K562 (cell line): ENCODE measurements around the gene RALB. TPM values are rescaled to one million over a fixed set of nuclear protein-coding genes. Genes with fewer than 3 reads are reported as not detected.

ENCODE experiments used
- ATAC-seq: fragments of 200-7000 bp; cut with Tn5 transposase; 3 replicates; pipeline ENCODE4 v1.9.1; 2020; ENCODE audit warnings: moderate library complexity
- BruUV-seq: library from RNA; stranded (reverse); fragments of 400-500 nt; replicated peaks from 2 replicates; lab custom pipeline; 2021; lab: Mats Ljungman, UMichigan
- CTCF ChIA-PET: fragments of 300-600 bp; formaldehyde crosslinking; extraction: SDS; loops from one replicate; lab custom pipeline; 2021; ENCODE audit warnings: low intra/inter-chr PET ratio; lab: Yijun Ruan, JAX
- POLR2A ChIA-PET: fragments of 300-600, 350-650 bp; sonication (Branson Sonifier 250); formaldehyde crosslinking; extraction: SDS; loops from one replicate; lab custom pipeline; 2021; ENCODE audit warnings: antibody characterized with exemption, inconsistent platforms; lab: Yijun Ruan, JAX
- DNase-seq, 4 experiments: peaks; one replicate each; pipeline versions ENCODE4 v3.0.0 to v3.0.0-alpha.2; 2011 to 2018; ENCODE audit warnings: low spot score in 3 of 4, mixed read lengths in 3 of 4; ENCODE audit errors: extremely low read depth in 1 of 4
- FAIRE-seq: peaks from 2 replicates; lab custom pipeline; 2011; peaks lifted over from hg19 to GRCh38; lab: Jason Lieb, UNC
- H2AFZ ChIP-seq: 2 replicates; pipeline ENCODE4 v1.6.0; 2011; ENCODE audit warnings: low read depth, low read length, control low read depth, inconsistent platforms
- H3K27ac ChIP-seq: fragments of 200-600 bp; 3 replicates; pipeline ENCODE4 v1.8.0; 2011; ENCODE audit warnings: low read depth, mild to moderate bottlenecking, control low read depth, inconsistent platforms, low read length, moderate library complexity, mixed read lengths; ENCODE audit errors: extremely low read depth
- H3K27me3 ChIP-seq, 2 experiments: fragments of 300-600 bp in 1 of 2; 2 replicates in 1 of 2; 3 replicates in 1 of 2; pipeline versions ENCODE4 v1.6.0 to v1.8.0; 2011; ENCODE audit warnings: inconsistent platforms in 2 of 2, low read length in 2 of 2, mild to moderate bottlenecking in 1 of 2, mixed read lengths in 1 of 2, moderate library complexity in 1 of 2; ENCODE audit not compliant: control insufficient read depth in 2 of 2, insufficient read depth in 2 of 2
- H3K36me3 ChIP-seq: fragments of 300-600 bp; 3 replicates; pipeline ENCODE4 v1.8.0; 2011; ENCODE audit warnings: mild to moderate bottlenecking, low read length, inconsistent platforms; ENCODE audit not compliant: control insufficient read depth, insufficient read depth
- H3K4me1 ChIP-seq, 2 experiments: fragments of 200-600 bp in 1 of 2; replicated peaks in 1 of 2; 2 replicates in 1 of 2; 3 replicates in 1 of 2; pipeline versions ENCODE4 v1.5.1 to v1.8.0; 2011; ENCODE audit warnings: inconsistent platforms in 2 of 2, low read length in 2 of 2, mild to moderate bottlenecking in 1 of 2, mixed read lengths in 1 of 2, moderate library complexity in 1 of 2; ENCODE audit not compliant: control insufficient read depth in 2 of 2, insufficient read depth in 2 of 2
- H3K4me2 ChIP-seq: 2 replicates; pipeline ENCODE4 v1.6.1; 2011; ENCODE audit warnings: low read length, control low read depth, inconsistent platforms, mixed read lengths; ENCODE audit not compliant: insufficient read depth
- H3K4me3 ChIP-seq: fragments of 200-600 bp; sonication (generic), shearing (Covaris generic); 2 replicates; pipeline ENCODE4 v1.5.1; 2016; ENCODE audit warnings: control low read depth, inconsistent platforms
- H3K79me2 ChIP-seq: fragments of 200-600 bp; 3 replicates; pipeline ENCODE4 v1.8.0; 2011; ENCODE audit warnings: low read length, inconsistent platforms; ENCODE audit not compliant: control insufficient read depth, insufficient read depth
- H3K9ac ChIP-seq, 2 experiments: 2 replicates each; pipeline versions ENCODE4 v1.6.0 to v1.6.1; 2011; ENCODE audit warnings: low read depth in 2 of 2, low read length in 2 of 2, control low read depth in 1 of 2, inconsistent platforms in 1 of 2, mild to moderate bottlenecking in 1 of 2, mixed read lengths in 1 of 2; ENCODE audit not compliant: insufficient read depth in 1 of 2
- H3K9me1 ChIP-seq: one replicate; pipeline ENCODE4 v1.6.0; 2011; ENCODE audit warnings: inconsistent platforms, mild to moderate bottlenecking, low read length, moderate library complexity; ENCODE audit not compliant: control insufficient read depth, insufficient read depth
- H3K9me3 ChIP-seq: replicated peaks from 2 replicates; pipeline ENCODE4 v1.5.1; 2011; ENCODE audit warnings: low read depth, low read length, inconsistent platforms; ENCODE audit not compliant: control insufficient read depth, insufficient read depth
- H4K20me1 ChIP-seq: replicated peaks from 2 replicates; pipeline ENCODE4 v1.6.1; 2011; ENCODE audit warnings: low read length, inconsistent platforms, mixed read lengths; ENCODE audit not compliant: control insufficient read depth, insufficient read depth
- ELF2 ChIP-seq: fragments of 250-450 bp; sonication (Bioruptor Pico); IDR thresholded peaks from 2 replicates; pipeline ENCODE4 v1.5.0; 2021; ENCODE audit warnings: mild to moderate bottlenecking
- HNRNPH1 ChIP-seq: fragments of 200-400 bp; formaldehyde crosslinking; optimal IDR thresholded peaks from 2 replicates; pipeline ENCODE3; 2017; ENCODE audit warnings: low read depth, mild to moderate bottlenecking, low read length, moderate library complexity
- MAFF ChIP-seq: IDR thresholded peaks from 2 replicates; pipeline ENCODE4 v1.6.1; 2012; ENCODE audit warnings: low read length, improper control_type of control experiment
- NCOA4 ChIP-seq: fragments of 450-650 bp; IDR thresholded peaks from 2 replicates; pipeline ENCODE4 v1.6.1; 2018; ENCODE audit warnings: mild to moderate bottlenecking; ENCODE audit not compliant: partially characterized antibody
- PATZ1 ChIP-seq: fragments of 250-450 bp; sonication (Bioruptor Pico); IDR thresholded peaks from 2 replicates; pipeline ENCODE4 v1.5.0; 2020; ENCODE audit warnings: mild to moderate bottlenecking, borderline replicate concordance
- RUNX1 ChIP-seq: sonication (generic); IDR thresholded peaks from 2 replicates; pipeline ENCODE4 v1.6.1; 2016; ENCODE audit warnings: antibody characterized with exemption, low read depth
- TSC22D4 ChIP-seq: fragments of 450-650 bp; IDR thresholded peaks from 2 replicates; pipeline ENCODE4 v1.6.1; 2016; ENCODE audit warnings: missing genetic modification characterization, missing biosample characterization, control low read depth
- ZC3H8 ChIP-seq: fragments of 450-650 bp; IDR thresholded peaks from 2 replicates; pipeline ENCODE4 v1.6.1; 2017
- ZNF76 ChIP-seq: fragments of 250-450 bp; sonication (Bioruptor Pico); IDR thresholded peaks from 2 replicates; pipeline ENCODE4 v1.4.0; 2020; ENCODE audit warnings: mild to moderate bottlenecking, moderate library complexity, borderline replicate concordance
- WGBS: fragments of 100-300 bp; shearing (Covaris generic); methylation state at CpG from one replicate; pipeline ENCODE4 v1.1.6; 2016; ENCODE audit warnings: low coverage, mixed read lengths; ENCODE audit not compliant: insufficient coverage; ENCODE audit errors: missing lambda C conversion rate; 5-methylcytosine and 5-hydroxymethylcytosine counted together
- in situ Hi-C: fragments of 300-500 bp; cut with MboI; formaldehyde crosslinking; loops from 4 replicates; pipeline ENCODE4 v1.15.0; 2018; ENCODE audit warnings: inconsistent platforms, mixed read lengths
- intact Hi-C: fragments of 100-400 bp; cut with micrococcal nuclease; formaldehyde crosslinking; loops from 2 replicates; pipeline ENCODE4 v1.14.2; 2022
- polyA plus RNA-seq, 8 experiments: library from polyadenylated mRNA; depleted of rRNA in 4 of 8; stranded (reverse) in 5 of 8; unstranded in 3 of 8; fragments of >200 nt; fragmentation: Nextera tagmentation in 2 of 8; fragmentation: Illumina TruSeq in 1 of 8; extraction: Ambion mirVana in 2 of 8; extraction: Trizol in 1 of 8; gene quantifications; 2 replicates each; pipeline versions ENCODE4 v1.2.1 to v1.2.3, GENCODE V29; 2011 to 2014; ENCODE audit warnings: inconsistent platforms in 1 of 8, missing spikeins in 1 of 8
- total RNA-seq, 7 experiments: library from RNA; depleted of rRNA in 6 of 7; stranded (reverse); fragments of >200 nt in 6 of 7; fragmentation: Illumina TruSeq in 2 of 7; extraction: Trizol in 2 of 7; gene quantifications; 2 replicates each; pipeline versions ENCODE4 v1.2.1 to v1.2.3, GENCODE V29; 2011 to 2021; ENCODE audit warnings: low replicate concordance in 1 of 7
- TF ChIP-seq, protein P1 (sequence below): fragments of 250-450 bp; sonication (Bioruptor Pico); IDR thresholded peaks from 2 replicates; pipeline ENCODE4 v1.8.0; 2021; ENCODE audit warnings: borderline replicate concordance, mild to moderate bottlenecking, moderate library complexity; ENCODE audit not compliant: poor library complexity, severe bottlenecking

RALB gene
- total and polyA plus RNA-seq, 9 of the 15 experiments (the other 6 are each of a cell fraction or from before 2014, with no cell fraction given) = 14.8 to 65.6 (median 38.4) TPM

DNA sequence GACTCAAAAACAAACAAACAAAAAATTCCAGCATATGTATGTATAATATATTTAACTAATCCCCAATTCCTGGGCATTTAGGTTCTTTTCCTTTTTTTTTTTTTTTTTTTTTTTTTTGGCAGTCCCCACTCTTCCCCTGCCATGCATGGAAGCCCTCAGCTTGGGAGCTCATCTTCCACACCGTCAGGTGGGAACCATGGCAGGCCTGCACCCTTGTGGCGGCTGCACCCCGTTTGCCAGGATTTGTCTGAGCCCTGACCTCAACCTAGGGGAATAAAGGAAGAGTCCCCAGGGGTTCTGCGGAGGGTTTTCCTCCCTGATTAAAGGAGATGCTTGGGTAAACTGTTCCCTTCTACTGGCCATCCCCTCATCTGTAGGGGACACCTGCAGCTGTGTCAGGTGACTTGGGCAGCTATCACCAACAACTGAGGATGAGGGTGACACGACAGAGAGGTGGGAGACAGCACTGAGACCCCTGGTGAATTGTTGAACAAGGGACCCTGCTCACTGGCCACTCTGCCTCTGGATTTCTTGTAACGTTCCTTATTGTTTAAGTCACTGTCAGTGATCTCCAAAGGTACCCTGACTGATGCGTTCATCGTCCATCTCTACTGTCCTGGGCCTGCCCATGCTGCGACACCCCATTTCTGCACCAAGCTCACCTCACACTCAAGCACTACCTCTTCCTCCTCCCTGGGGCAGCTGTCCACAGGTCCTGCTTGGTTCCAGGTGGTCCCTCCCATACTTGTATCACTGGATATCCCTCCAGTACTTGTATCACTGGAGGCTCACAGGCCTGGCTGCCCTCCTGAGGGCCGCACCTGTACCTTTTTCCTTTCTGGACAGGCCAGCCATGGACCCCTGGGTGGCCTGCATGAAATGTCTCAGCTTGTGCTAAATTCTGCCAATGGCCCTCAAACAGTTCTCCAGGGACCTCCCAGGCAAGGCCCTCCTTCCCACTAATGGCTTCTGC, 44.0 kb upstream of the RALB start (continued):
- no peak for TF ChIP-seq HNRNPH1
- no peak for TF ChIP-seq ZNF76 (CRISPR knock-in tag)
- TF ChIP-seq ZC3H8 = no peak

GRCh38 chr2:120209427-120210269, 43.0 kb upstream of the RALB start:
- no peak; the same call in 2 of the 3 replicates for ATAC-seq
- CTCF ChIA-PET = no interaction called here
- intact Hi-C loops = no loop called here
- no peak for TF ChIP-seq PATZ1 (CRISPR knock-in tag)
- no peak for TF ChIP-seq MAFF
- no peak for TF ChIP-seq NCOA4
- TF ChIP-seq ELF2 (CRISPR knock-in tag) = no peak
- TF ChIP-seq, protein P1, sequence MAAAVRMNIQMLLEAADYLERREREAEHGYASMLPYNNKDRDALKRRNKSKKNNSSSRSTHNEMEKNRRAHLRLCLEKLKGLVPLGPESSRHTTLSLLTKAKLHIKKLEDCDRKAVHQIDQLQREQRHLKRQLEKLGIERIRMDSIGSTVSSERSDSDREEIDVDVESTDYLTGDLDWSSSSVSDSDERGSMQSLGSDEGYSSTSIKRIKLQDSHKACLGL (CRISPR knock-in tag) = no peak
- no peak for TF ChIP-seq TSC22D4 (tag)
- no peak for TF ChIP-seq RUNX1

More at GRCh38 chr2:120209427-120210269, 43.0 kb upstream of the RALB start:
- no peak overlapping the region for H3K4me2 ChIP-seq
- no TSS peak for BruUV-seq
- in situ Hi-C loops = loop anchor here (5.0 kb wide), 1 partner anchor 83 kb away; no protein-coding TSS in a partner anchor
- H3K27me3 ChIP-seq = peaks cover 0 to 11% of the 10 kb centered on the region in 2 experiments; a peak in 2 of 5 replicates
- no peak overlapping the region for H3K27ac ChIP-seq
- H3K36me3 ChIP-seq = no peaks in the 10 kb centered on the region
- POLR2A ChIA-PET = interaction anchor here (0.6 to 1.9 kb wide), 2 partner anchors 10 to 89 kb away, joined by 4 to 6 read pairs; no protein-coding TSS in a partner anchor
- no peaks in the 10 kb centered on the region for H3K9me3 ChIP-seq
- 0 out of 2 replicates have a peak, but pooled peaks cover 5% of the 10 kb centered on the region for H4K20me1 ChIP-seq
- H3K4me3 ChIP-seq = no peak overlapping the region
- H3K9ac ChIP-seq = no peak overlapping the region
- no peaks in the 10 kb centered on the region for H3K79me2 ChIP-seq
- FAIRE-seq (no peak), DNase-seq (no peak)
- H3K4me1 ChIP-seq = peaks cover 0 to 3% of the 10 kb centered on the region in 2 experiments; a peak in 1 of 5 replicates
- no peak overlapping the region for H2AFZ ChIP-seq
- H3K9me1 ChIP-seq = no peaks in the 10 kb centered on the region
- 9% methylated on average over 10 of the region's 12 CpGs for WGBS
